Uterus (tissue), 4 donors: ENCODE results near the gene ALDH1L1. TPM values are rescaled to one million over a fixed set of nuclear protein-coding genes. Genes with fewer than 3 reads are reported as not detected.

ENCODE experiments used
- DNase-seq, 2 donors: peaks; one replicate each; pipeline ENCODE4 v3.0.0-alpha.2; 2019 to 2020
- H3K27ac ChIP-seq, 2 donors: fragments of 200-600 bp; sonication (generic); 1 replicate in 1 of 2; 2 replicates in 1 of 2; pipeline ENCODE4 v1.5.1; 2016 to 2018
- H3K27me3 ChIP-seq, 2 donors: fragments of 200-600 bp; sonication (generic); one replicate each; pipeline ENCODE4 v1.5.1; 2018 to 2019; ENCODE audit warnings: control low read depth in 1 of 2
- H3K36me3 ChIP-seq, 2 donors: fragments of 200-600 bp; sonication (generic); one replicate each; pipeline ENCODE4 v1.5.1; 2019; ENCODE audit warnings: control low read depth in 1 of 2
- H3K4me1 ChIP-seq, 2 donors: fragments of 200-600 bp; sonication (generic); one replicate each; pipeline ENCODE4 v1.5.1; 2018 to 2019; ENCODE audit warnings: control low read depth in 1 of 2
- H3K4me3 ChIP-seq, 2 donors: fragments of 200-600 bp; sonication (generic); 1 replicate in 1 of 2; 2 replicates in 1 of 2; pipeline ENCODE4 v1.5.1; 2018 to 2019; ENCODE audit warnings: mild to moderate bottlenecking in 1 of 2
- H3K9me3 ChIP-seq, 2 donors: fragments of 200-600 bp; sonication (generic); one replicate each; pipeline ENCODE4 v1.5.1; 2019; ENCODE audit warnings: control low read depth in 1 of 2
- CTCF ChIP-seq, 4 experiments: fragments of 200-600 bp in 2 of 4; fragments of 450-650 bp in 2 of 4; sonication (generic) in 2 of 4; IDR thresholded peaks; one replicate each; pipeline ENCODE4 v1.5.1; 2016 to 2019; ENCODE audit warnings: antibody characterized with exemption in 4 of 4, mild to moderate bottlenecking in 2 of 4, moderate library complexity in 1 of 4
- POLR2A ChIP-seq, 2 donors: fragments of 450-650 bp; IDR thresholded peaks; one replicate each; pipeline ENCODE4 v1.6.1; 2016; ENCODE audit warnings: antibody characterized with exemption in 2 of 2, mild to moderate bottlenecking in 1 of 2, moderate library complexity in 1 of 2
- intact Hi-C: fragments of 100-400 bp; cut with DNase I; formaldehyde crosslinking; loops from one replicate; pipeline ENCODE4 v1.15.1; 2023; ENCODE audit warnings: low total_unique reads
- total RNA-seq, 4 donors: library from RNA; depleted of rRNA in 3 of 4; stranded (reverse); fragments of >200 nt in 3 of 4; gene quantifications; one replicate each; pipeline versions ENCODE4 v1.1.0 to v1.2.4, GENCODE V29; 2014 to 2023
- donor health status: DM: yes; HTN: yes; CAD: no.

The ALDH1L1 gene
- total RNA-seq, 4 donors from 2014 or later = 2.1 to 27.3 (median 8.4) TPM

- intact Hi-C loops = no loop called here
- no peak for TF ChIP-seq CTCF (IDR thresholded peaks at IDR 0.05)
- no peak for TF ChIP-seq POLR2A (IDR thresholded peaks at IDR 0.05)
- no peak overlapping the region for H3K27ac ChIP-seq
- H3K4me1 ChIP-seq = peaks cover 0 to 4% of the 10 kb centered on the region in 2 donors
- no peaks in the 10 kb centered on the region for H3K9me3 ChIP-seq
- H3K36me3 ChIP-seq = no peaks in the 10 kb centered on the region
- H3K27me3 ChIP-seq = no peaks in the 10 kb centered on the region
- no peak for DNase-seq
- H3K4me3 ChIP-seq = no peak overlapping the region
These were observed 21.9 kb upstream of the ALDH1L1 start for GRCh38 chr3:126202276-126202675.

- Histone ChIP-seq H3K4me1 (peaks cover 0 to 4% of the 10 kb centered on the region in 2 donors), H3K36me3 (no peaks in the 10 kb centered on the region), H3K27me3 (no peaks in the 10 kb centered on the region), H3K9me3 (no peaks in the 10 kb centered on the region), H3K4me3 (no peak overlapping the region), H3K27ac (no peak overlapping the region)
- no peak for DNase-seq
- TF ChIP-seq CTCF (IDR thresholded peaks at IDR 0.05) (no peak), POLR2A (IDR thresholded peaks at IDR 0.05) (no peak)
- intact Hi-C loops = no loop called here
These were observed 20.8 kb upstream of the ALDH1L1 start for GRCh38 chr3:126201168-126201567.

- Histone ChIP-seq H3K9me3 (no peaks in the 10 kb centered on the region), H3K27ac (no peak overlapping the region), H3K27me3 (no peaks in the 10 kb centered on the region), H3K4me3 (no peak overlapping the region), H3K4me1 (no peaks in the 10 kb centered on the region), H3K36me3 (no peaks in the 10 kb centered on the region)
- TF ChIP-seq CTCF (IDR thresholded peaks at IDR 0.05) (no peak), POLR2A (IDR thresholded peaks at IDR 0.05) (no peak)
- intact Hi-C loops = no loop called here
- no peak for DNase-seq
These were observed 20.1 kb upstream of the ALDH1L1 start for GRCh38 chr3:126200534-126200933.

- no peaks in the 10 kb centered on the region for H3K9me3 ChIP-seq
- no peaks in the 10 kb centered on the region for H3K4me1 ChIP-seq
- intact Hi-C loops = no loop called here
- H3K27ac ChIP-seq = no peak overlapping the region
- H3K27me3 ChIP-seq = no peaks in the 10 kb centered on the region
- no peak overlapping the region for H3K4me3 ChIP-seq
- TF ChIP-seq CTCF (IDR thresholded peaks at IDR 0.05) (no peak), POLR2A (IDR thresholded peaks at IDR 0.05) (no peak)
- H3K36me3 ChIP-seq = no peaks in the 10 kb centered on the region
- DNase-seq = no peak
These were observed 18.9 kb upstream of the ALDH1L1 start for GRCh38 chr3:126199256-126199655.

- Histone ChIP-seq H3K36me3 (no peaks in the 10 kb centered on the region), H3K27me3 (no peaks in the 10 kb centered on the region), H3K4me3 (no peak overlapping the region), H3K27ac (no peak overlapping the region), H3K4me1 (no peaks in the 10 kb centered on the region), H3K9me3 (no peaks in the 10 kb centered on the region)
- TF ChIP-seq CTCF (IDR thresholded peaks at IDR 0.05) (peak; percentile 58 to 72 (median 62)), POLR2A (IDR thresholded peaks at IDR 0.05) (no peak)
- intact Hi-C loops = no loop called here
- DNase-seq = peak; percentile 67 to 72
These were observed 17.6 kb upstream of the ALDH1L1 start for GRCh38 chr3:126197854-126198584.
